Smooth muscle cell (in vitro differentiated cells): ENCODE results near the gene TMEM8B. TPM values are rescaled to one million over a fixed set of nuclear protein-coding genes. Genes with fewer than 3 reads are reported as not detected.
"Not testable (repeated sequence)": the region's sequence is repeated elsewhere in the genome, so short reads cannot be mapped to it uniquely, and the experiment has no call there.

Source experiments
- DNase-seq: peaks from one replicate; lab custom pipeline; 2025; ENCODE audit not compliant: unreplicated experiment; lab: John Stamatoyannopoulos, UW
- H2AFZ ChIP-seq: fragments of 200-600 bp; sonication (generic); 2 replicates; pipeline ENCODE4 v1.6.0; 2016; ENCODE audit warnings: antibody characterized with exemption, low read depth, mild to moderate bottlenecking
- H3F3A ChIP-seq: fragments of 200-600 bp; sonication (generic); 2 replicates; pipeline ENCODE4 v1.6.0; 2017; ENCODE audit warnings: antibody characterized with exemption, low read depth
- H3K27ac ChIP-seq: fragments of 200-600 bp; sonication (generic); 2 replicates; pipeline ENCODE4 v1.5.1; 2016; ENCODE audit warnings: low read depth, mild to moderate bottlenecking
- H3K27me3 ChIP-seq: fragments of 200-600 bp; sonication (generic); 2 replicates; pipeline ENCODE4 v1.6.1; 2016; ENCODE audit warnings: low read depth, mild to moderate bottlenecking
- H3K36me3 ChIP-seq: fragments of 200-600 bp; sonication (generic); 2 replicates; pipeline ENCODE4 v1.5.1; 2016; ENCODE audit warnings: low read depth
- H3K4me1 ChIP-seq: fragments of 200-600 bp; sonication (generic); 2 replicates; pipeline ENCODE4 v1.5.1; 2016; ENCODE audit warnings: low read depth
- H3K4me2 ChIP-seq: fragments of 200-600 bp; sonication (generic); 2 replicates; pipeline ENCODE4 v1.6.0; 2016; ENCODE audit warnings: mild to moderate bottlenecking
- H3K4me3 ChIP-seq: fragments of 200-600 bp; sonication (generic); 2 replicates; pipeline ENCODE4 v1.5.1; 2016; ENCODE audit warnings: mild to moderate bottlenecking
- H3K79me2 ChIP-seq: fragments of 200-600 bp; sonication (generic); 2 replicates; pipeline ENCODE4 v1.6.0; 2016; ENCODE audit warnings: low read depth, mild to moderate bottlenecking
- H3K9ac ChIP-seq: fragments of 200-600 bp; sonication (generic); 2 replicates; pipeline ENCODE4 v1.6.0; 2016; ENCODE audit warnings: low read depth
- H3K9me3 ChIP-seq: fragments of 200-600 bp; sonication (generic); replicated peaks from 2 replicates; pipeline ENCODE4 v1.5.1; 2016; ENCODE audit warnings: low read depth
- H4K20me1 ChIP-seq: fragments of 200-600 bp; sonication (generic); 2 replicates; pipeline ENCODE4 v1.6.0; 2016; ENCODE audit warnings: low read depth
- WGBS: methylation state at CpG from one replicate; pipeline ENCODE4 v1.1.7; 2016; ENCODE audit warnings: low lambda C conversion rate; 5-methylcytosine and 5-hydroxymethylcytosine counted together
- polyA plus RNA-seq: library from polyadenylated mRNA; unstranded; fragments of >200 nt; fragmentation: Nextera tagmentation; extraction: Ambion mirVana; gene quantifications from 2 replicates; pipeline ENCODE4 v1.2.1, GENCODE V29; 2016
- total RNA-seq: library from RNA; depleted of rRNA; stranded (reverse); fragments of >200 nt; gene quantifications from 2 replicates; pipeline ENCODE4 v1.2.3, GENCODE V29; 2014
- TF ChIP-seq, protein P1 (sequence below): fragments of 200-600 bp; sonication (generic); IDR thresholded peaks from 2 replicates; pipeline ENCODE4 v1.5.1; 2017; ENCODE audit warnings: borderline replicate concordance, mild to moderate bottlenecking, antibody characterized with exemption; ENCODE audit not compliant: insufficient read depth, poor library complexity, severe bottlenecking

TMEM8B gene
- total and polyA plus RNA-seq, 2 experiments from 2014 or later: 4.9 to 18.7 TPM

DNA sequence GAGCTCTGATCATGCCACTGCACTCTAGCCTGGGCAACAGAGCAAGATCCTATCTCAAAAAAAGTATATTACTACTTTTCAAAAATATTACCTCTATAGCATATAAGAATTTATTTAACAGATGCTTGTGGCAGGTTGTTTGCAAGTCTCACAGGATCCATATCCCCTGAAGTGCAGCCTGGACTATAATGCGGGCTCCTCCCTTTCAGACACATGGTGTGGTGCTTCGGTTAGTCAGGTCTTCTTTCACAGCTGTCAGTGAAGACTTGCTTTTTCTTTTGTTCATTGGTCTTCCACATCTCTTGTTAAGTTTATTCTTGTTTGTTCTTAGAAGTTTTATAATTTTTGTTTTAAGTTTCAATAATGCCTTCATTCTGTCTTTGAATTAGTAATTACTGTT lies 67.5 kb downstream of the TMEM8B start:
- no peak for DNase-seq

DNA sequence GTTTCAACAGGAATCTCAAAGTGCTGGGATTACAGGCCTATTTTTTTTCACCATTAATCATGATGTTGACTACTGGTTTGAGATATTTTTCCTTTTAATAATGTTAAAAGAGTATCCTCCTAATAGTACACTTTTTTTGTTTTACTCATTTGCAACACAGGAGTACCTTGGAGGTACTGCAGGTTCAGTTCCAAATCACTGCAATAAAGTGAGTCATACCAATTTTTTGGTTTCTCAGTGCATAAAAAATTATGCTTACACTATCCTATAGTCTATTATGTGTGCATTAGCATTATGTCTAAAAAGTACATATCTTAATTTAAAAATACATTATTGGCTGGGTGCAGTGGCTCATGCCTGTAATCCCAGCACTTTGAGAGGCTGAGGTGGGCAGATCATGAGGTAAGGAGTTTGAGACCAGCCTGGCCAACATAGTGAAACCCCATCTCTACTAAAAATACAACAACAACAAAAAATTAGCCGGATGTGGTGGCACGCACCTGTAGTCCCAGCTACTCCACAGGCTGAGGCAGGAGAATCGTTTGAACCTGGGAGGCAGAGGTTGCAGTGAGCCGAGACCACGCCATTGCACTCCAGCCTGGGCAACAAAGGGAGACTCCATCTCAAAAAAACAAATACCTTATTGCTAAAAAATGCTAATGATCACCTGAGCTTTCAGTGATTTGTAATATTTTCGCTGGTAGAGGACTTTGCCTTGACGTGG lies 68.5 kb downstream of the TMEM8B start:
- WGBS: 83% methylated on average over 7 of the region's 7 CpGs

More for the DNA sequence above, 67.5 kb downstream of the TMEM8B start:
- no peaks in the 10 kb centered on the region for H3K36me3 ChIP-seq
- H3K4me3 ChIP-seq: no peak overlapping the region
- H3K9me3 ChIP-seq: no peaks in the 10 kb centered on the region
- H4K20me1 ChIP-seq: no peaks in the 10 kb centered on the region
- H2AFZ ChIP-seq: no peak overlapping the region
- H3K9ac ChIP-seq: no peak overlapping the region
- no peak overlapping the region for H3K4me2 ChIP-seq
- H3K4me1 ChIP-seq: no peaks in the 10 kb centered on the region
- H3K79me2 ChIP-seq: no peaks in the 10 kb centered on the region
- H3K27ac ChIP-seq: no peak overlapping the region
- H3F3A ChIP-seq: no peaks in the 10 kb centered on the region
- peaks cover 16% of the 10 kb centered on the region for H3K27me3 ChIP-seq
- WGBS: 92% methylated on average over 2 of the region's 2 CpGs
- TF ChIP-seq, protein P1, sequence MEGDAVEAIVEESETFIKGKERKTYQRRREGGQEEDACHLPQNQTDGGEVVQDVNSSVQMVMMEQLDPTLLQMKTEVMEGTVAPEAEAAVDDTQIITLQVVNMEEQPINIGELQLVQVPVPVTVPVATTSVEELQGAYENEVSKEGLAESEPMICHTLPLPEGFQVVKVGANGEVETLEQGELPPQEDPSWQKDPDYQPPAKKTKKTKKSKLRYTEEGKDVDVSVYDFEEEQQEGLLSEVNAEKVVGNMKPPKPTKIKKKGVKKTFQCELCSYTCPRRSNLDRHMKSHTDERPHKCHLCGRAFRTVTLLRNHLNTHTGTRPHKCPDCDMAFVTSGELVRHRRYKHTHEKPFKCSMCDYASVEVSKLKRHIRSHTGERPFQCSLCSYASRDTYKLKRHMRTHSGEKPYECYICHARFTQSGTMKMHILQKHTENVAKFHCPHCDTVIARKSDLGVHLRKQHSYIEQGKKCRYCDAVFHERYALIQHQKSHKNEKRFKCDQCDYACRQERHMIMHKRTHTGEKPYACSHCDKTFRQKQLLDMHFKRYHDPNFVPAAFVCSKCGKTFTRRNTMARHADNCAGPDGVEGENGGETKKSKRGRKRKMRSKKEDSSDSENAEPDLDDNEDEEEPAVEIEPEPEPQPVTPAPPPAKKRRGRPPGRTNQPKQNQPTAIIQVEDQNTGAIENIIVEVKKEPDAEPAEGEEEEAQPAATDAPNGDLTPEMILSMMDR: no peak

DNA sequence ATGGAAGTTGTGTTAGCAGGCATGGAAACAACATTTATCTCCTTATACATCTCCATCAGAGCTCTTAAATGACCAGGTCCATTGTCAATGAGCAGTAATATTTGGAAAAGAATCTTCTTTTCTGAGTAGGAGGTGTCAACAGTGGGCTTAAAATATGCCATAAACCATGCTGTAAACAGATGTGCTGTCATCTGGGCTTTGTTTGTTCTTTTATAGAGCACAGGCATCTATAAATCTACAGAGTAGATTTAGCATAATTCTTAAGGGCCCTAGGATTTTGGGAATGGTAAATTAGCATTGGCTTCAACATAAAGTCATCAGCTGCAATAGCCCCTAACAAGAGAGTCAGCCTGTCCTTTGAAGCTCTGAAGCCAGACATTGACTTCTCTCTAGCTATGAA lies 69.3 kb downstream of the TMEM8B start:
- Histone ChIP-seq H3K79me2 (no peaks in the 10 kb centered on the region), H3K9ac (no peak overlapping the region), H3K27ac (no peak overlapping the region), H3K4me2 (no peak overlapping the region), H3K27me3 (peaks cover 10% of the 10 kb centered on the region), H3K4me3 (no peak overlapping the region), H4K20me1 (no peaks in the 10 kb centered on the region), H3K36me3 (no peaks in the 10 kb centered on the region), H2AFZ (no peak overlapping the region), H3F3A (no peaks in the 10 kb centered on the region), H3K9me3 (no peaks in the 10 kb centered on the region), H3K4me1 (no peaks in the 10 kb centered on the region)
- TF ChIP-seq, protein P1: no peak
- no peak for DNase-seq

More for the DNA sequence above, 68.5 kb downstream of the TMEM8B start:
- not testable (repeated sequence) for H3K4me3 ChIP-seq, H3K4me2 ChIP-seq, H3K27ac ChIP-seq, H3K9ac ChIP-seq, H3K79me2 ChIP-seq, DNase-seq, H3K4me1 ChIP-seq, H3K9me3 ChIP-seq, H3K36me3 ChIP-seq, H4K20me1 ChIP-seq, H3F3A ChIP-seq, H2AFZ ChIP-seq
- peaks cover 12% of the 10 kb centered on the region for H3K27me3 ChIP-seq

DNA sequence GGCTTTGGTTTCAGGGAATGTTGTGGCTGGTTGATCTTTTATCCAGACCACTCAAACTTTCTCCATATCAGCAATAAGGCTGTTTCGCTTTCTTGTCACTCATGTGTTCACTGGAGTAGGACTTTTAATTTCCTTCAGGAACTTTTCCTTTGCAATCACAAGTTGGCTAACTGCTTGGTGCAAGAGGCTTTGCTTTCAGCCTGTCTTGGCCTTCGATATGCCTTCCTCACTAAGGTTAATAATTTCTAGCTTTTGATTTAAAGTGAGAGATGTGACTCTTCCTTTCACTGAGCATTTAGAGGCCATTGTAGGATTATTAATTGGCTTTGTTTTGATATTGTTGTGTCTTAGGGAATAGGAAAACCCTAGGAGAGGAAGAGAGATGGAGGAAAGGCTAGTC lies 70.0 kb downstream of the TMEM8B start:
- DNase-seq: no peak
- TF ChIP-seq, protein P1: no peak
- Histone ChIP-seq H3K79me2 (no peaks in the 10 kb centered on the region), H3K36me3 (no peaks in the 10 kb centered on the region), H3K4me2 (no peak overlapping the region), H3K4me1 (no peaks in the 10 kb centered on the region), H3K27me3 (peaks cover 3% of the 10 kb centered on the region), H3F3A (no peaks in the 10 kb centered on the region), H3K9me3 (no peaks in the 10 kb centered on the region), H3K4me3 (no peak overlapping the region), H3K9ac (no peak overlapping the region), H3K27ac (no peak overlapping the region), H2AFZ (no peak overlapping the region), H4K20me1 (no peaks in the 10 kb centered on the region)
- 88% methylated on average over 2 of the region's 2 CpGs for WGBS
